Measurements from ENCODE around the gene SEPTIN1. TPM values are rescaled to one million over a fixed set of nuclear protein-coding genes. Genes with fewer than 3 reads are reported as not detected.

SEPTIN1 gene
- total and polyA plus RNA-seq, 2 of the 13 experiments (the other 11 are each of a cell fraction or from before 2014, with no cell fraction given), result 0.18 to 0.67 TPM

DNA sequence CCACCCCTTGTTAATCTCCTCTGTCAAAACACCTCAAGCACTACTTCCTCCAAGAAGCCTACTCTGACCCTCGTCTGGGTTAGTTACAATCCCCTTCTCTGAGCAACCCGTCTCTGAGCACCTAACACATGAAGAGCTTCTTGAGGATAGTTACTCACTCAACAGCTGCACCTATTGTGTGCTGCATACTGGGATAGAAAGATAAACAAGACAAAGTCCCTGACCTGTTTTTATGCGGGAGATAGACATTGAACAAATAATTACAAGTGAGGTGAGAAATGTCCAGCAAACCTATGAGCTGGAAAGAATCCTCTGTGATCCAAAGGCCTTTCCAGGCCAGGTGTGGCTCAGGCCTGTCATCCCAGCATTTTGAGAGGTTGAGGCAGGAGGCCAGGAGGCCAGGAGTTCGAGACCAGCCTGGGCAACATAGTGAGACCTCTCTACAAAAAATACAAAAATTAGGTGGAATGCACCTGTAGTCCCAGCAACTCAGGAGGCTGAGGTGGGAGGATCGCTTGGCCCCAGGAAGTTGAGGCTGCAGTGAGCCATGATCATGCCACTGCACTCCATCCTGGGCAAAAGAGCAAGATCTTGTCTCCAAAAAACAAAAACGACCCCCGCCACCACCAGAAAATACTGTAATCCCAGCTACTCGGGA is 19.5 kb upstream of the SEPTIN1 start (continued):
- TF ChIP-seq ZMYM2 (CRISPR knock-in tag; IDR thresholded peaks at IDR 0.05) (peak; percentile 100), RBAK (CRISPR knock-in tag; IDR thresholded peaks at IDR 0.05) (no peak), ZNF124 (CRISPR knock-in tag; IDR thresholded peaks at IDR 0.05) (no peak; the same call in 1 of the 2 replicates), KAT2B (IDR thresholded peaks at IDR 0.05; ENCODE audit: borderline replicate concordance, low read depth, low read length) (no peak), SMC3 (IDR thresholded peaks at IDR 0.05; ENCODE audit: low read length) (no peak), MXD4 (CRISPR knock-in tag; IDR thresholded peaks at IDR 0.05) (peak; percentile 66), SMARCE1 (IDR thresholded peaks at IDR 0.05; ENCODE audit: borderline replicate concordance) (no peak), ZBTB7A (CRISPR knock-in tag; IDR thresholded peaks at IDR 0.05) (no peak)
- TF ChIP-seq, protein P1, sequence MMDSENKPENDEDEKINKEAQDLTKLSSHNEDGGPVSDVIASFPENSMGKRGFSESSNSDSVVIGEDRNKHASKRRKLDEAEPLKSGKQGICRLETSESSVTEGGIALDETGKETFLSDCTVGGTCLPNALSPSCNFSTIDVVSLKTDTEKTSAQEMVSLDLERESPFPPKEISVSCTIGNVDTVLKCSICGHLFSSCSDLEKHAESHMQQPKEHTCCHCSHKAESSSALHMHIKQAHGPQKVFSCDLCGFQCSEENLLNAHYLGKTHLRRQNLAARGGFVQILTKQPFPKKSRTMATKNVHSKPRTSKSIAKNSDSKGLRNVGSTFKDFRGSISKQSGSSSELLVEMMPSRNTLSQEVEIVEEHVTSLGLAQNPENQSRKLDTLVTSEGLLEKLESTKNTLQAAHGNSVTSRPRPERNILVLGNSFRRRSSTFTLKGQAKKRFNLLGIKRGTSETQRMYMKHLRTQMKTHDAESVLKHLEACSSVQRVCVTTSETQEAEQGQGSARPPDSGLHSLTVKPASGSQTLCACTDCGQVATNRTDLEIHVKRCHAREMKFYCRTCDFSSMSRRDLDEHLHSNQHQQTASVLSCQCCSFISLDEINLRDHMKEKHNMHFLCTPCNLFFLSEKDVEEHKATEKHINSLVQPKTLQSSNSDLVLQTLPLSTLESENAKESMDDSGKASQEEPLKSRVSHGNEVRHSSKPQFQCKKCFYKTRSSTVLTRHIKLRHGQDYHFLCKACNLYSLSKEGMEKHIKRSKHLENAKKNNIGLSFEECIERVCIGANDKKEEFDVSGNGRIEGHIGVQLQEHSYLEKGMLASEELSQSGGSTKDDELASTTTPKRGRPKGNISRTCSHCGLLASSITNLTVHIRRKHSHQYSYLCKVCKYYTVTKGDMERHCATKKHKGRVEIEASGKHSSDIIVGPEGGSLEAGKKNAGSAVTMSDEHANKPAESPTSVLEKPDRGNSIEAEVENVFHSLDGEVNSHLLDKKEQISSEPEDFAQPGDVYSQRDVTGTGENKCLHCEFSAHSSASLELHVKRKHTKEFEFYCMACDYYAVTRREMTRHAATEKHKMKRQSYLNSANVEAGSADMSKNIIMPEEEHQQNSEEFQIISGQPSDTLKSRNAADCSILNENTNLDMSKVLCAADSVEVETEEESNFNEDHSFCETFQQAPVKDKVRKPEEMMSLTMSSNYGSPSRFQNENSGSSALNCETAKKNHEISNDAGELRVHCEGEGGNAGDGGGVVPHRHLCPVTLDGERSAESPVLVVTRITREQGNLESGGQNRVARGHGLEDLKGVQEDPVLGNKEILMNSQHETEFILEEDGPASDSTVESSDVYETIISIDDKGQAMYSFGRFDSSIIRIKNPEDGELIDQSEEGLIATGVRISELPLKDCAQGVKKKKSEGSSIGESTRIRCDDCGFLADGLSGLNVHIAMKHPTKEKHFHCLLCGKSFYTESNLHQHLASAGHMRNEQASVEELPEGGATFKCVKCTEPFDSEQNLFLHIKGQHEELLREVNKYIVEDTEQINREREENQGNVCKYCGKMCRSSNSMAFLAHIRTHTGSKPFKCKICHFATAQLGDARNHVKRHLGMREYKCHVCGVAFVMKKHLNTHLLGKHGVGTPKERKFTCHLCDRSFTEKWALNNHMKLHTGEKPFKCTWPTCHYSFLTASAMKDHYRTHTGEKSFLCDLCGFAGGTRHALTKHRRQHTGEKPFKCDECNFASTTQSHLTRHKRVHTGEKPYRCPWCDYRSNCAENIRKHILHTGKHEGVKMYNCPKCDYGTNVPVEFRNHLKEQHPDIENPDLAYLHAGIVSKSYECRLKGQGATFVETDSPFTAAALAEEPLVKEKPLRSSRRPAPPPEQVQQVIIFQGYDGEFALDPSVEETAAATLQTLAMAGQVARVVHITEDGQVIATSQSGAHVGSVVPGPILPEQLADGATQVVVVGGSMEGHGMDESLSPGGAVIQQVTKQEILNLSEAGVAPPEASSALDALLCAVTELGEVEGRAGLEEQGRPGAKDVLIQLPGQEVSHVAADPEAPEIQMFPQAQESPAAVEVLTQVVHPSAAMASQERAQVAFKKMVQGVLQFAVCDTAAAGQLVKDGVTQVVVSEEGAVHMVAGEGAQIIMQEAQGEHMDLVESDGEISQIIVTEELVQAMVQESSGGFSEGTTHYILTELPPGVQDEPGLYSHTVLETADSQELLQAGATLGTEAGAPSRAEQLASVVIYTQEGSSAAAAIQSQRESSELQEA (CRISPR knock-in tag; IDR thresholded peaks at IDR 0.05; ENCODE audit: not compliant biosample characterization), result no peak
- TF ChIP-seq, protein P2, sequence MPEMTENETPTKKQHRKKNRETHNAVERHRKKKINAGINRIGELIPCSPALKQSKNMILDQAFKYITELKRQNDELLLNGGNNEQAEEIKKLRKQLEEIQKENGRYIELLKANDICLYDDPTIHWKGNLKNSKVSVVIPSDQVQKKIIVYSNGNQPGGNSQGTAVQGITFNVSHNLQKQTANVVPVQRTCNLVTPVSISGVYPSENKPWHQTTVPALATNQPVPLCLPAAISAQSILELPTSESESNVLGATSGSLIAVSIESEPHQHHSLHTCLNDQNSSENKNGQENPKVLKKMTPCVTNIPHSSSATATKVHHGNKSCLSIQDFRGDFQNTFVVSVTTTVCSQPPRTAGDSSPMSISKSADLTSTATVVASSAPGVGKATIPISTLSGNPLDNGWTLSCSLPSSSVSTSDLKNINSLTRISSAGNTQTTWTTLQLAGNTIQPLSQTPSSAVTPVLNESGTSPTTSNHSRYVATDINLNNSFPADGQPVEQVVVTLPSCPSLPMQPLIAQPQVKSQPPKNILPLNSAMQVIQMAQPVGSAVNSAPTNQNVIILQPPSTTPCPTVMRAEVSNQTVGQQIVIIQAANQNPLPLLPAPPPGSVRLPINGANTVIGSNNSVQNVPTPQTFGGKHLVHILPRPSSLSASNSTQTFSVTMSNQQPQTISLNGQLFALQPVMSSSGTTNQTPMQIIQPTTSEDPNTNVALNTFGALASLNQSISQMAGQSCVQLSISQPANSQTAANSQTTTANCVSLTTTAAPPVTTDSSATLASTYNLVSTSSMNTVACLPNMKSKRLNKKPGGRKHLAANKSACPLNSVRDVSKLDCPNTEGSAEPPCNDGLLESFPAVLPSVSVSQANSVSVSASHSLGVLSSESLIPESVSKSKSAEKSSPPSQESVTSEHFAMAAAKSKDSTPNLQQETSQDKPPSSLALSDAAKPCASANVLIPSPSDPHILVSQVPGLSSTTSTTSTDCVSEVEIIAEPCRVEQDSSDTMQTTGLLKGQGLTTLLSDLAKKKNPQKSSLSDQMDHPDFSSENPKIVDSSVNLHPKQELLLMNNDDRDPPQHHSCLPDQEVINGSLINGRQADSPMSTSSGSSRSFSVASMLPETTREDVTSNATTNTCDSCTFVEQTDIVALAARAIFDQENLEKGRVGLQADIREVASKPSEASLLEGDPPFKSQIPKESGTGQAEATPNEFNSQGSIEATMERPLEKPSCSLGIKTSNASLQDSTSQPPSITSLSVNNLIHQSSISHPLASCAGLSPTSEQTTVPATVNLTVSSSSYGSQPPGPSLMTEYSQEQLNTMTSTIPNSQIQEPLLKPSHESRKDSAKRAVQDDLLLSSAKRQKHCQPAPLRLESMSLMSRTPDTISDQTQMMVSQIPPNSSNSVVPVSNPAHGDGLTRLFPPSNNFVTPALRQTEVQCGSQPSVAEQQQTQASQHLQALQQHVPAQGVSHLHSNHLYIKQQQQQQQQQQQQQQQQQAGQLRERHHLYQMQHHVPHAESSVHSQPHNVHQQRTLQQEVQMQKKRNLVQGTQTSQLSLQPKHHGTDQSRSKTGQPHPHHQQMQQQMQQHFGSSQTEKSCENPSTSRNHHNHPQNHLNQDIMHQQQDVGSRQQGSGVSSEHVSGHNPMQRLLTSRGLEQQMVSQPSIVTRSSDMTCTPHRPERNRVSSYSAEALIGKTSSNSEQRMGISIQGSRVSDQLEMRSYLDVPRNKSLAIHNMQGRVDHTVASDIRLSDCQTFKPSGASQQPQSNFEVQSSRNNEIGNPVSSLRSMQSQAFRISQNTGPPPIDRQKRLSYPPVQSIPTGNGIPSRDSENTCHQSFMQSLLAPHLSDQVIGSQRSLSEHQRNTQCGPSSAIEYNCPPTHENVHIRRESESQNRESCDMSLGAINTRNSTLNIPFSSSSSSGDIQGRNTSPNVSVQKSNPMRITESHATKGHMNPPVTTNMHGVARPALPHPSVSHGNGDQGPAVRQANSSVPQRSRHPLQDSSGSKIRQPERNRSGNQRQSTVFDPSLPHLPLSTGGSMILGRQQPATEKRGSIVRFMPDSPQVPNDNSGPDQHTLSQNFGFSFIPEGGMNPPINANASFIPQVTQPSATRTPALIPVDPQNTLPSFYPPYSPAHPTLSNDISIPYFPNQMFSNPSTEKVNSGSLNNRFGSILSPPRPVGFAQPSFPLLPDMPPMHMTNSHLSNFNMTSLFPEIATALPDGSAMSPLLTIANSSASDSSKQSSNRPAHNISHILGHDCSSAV (CRISPR knock-in tag; IDR thresholded peaks at IDR 0.05; ENCODE audit: borderline replicate concordance), result no peak
- TF ChIP-seq, protein P3, sequence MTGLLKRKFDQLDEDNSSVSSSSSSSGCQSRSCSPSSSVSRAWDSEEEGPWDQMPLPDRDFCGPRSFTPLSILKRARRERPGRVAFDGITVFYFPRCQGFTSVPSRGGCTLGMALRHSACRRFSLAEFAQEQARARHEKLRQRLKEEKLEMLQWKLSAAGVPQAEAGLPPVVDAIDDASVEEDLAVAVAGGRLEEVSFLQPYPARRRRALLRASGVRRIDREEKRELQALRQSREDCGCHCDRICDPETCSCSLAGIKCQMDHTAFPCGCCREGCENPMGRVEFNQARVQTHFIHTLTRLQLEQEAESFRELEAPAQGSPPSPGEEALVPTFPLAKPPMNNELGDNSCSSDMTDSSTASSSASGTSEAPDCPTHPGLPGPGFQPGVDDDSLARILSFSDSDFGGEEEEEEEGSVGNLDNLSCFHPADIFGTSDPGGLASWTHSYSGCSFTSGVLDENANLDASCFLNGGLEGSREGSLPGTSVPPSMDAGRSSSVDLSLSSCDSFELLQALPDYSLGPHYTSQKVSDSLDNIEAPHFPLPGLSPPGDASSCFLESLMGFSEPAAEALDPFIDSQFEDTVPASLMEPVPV (CRISPR knock-in tag; IDR thresholded peaks at IDR 0.05), result 0 out of 2 replicates have a peak, but pooled peaks have one; percentile 65
